NCI-H2171 treated with DMSO at 0.1 percent for 48 hours (cell line): Measurements from ENCODE around the gene BOLL.
"Not testable (repeated sequence)": the region's sequence is repeated elsewhere in the genome, so short reads cannot be mapped to it uniquely, and the experiment has no call there.

Experiments used
- DNase-seq: peaks from one replicate; lab custom pipeline; 2025; lab: John Stamatoyannopoulos, UW

Gene BOLL

GRCh38 chr2:197705912-197706838, 78.9 kb downstream of the BOLL start:
- DNase-seq, result no peak

- DNase-seq, result peak; percentile 89
Observed at GRCh38 chr2:197705121-197705911, 79.8 kb downstream of the BOLL start, which contains the start of gene MARS2. Gene MARS2, plus strand, starts transcription at chr2:197705369. Its CDS starts 37 bp downstream, at chr2:197705406.

- DNase-seq, result no peak
Observed at GRCh38 chr2:197704434-197705120, 80.5 kb downstream of the BOLL start.

- DNase-seq, result no peak
Observed at GRCh38 chr2:197700960-197701359, 84.2 kb downstream of the BOLL start.

GRCh38 chr2:197699724-197700123, 85.4 kb downstream of the BOLL start:
- not testable (repeated sequence) for DNase-seq

- DNase-seq, result not testable (repeated sequence)
Observed at GRCh38 chr2:197696571-197696970, 88.5 kb downstream of the BOLL start.

- not testable (repeated sequence) for DNase-seq
Observed at GRCh38 chr2:197695971-197696370, 89.1 kb downstream of the BOLL start.

GRCh38 chr2:197695206-197695605, 89.9 kb downstream of the BOLL start:
- not testable (repeated sequence) for DNase-seq

- no peak for DNase-seq
Observed at GRCh38 chr2:197677483-197677882, 107.6 kb downstream of the BOLL start.

- DNase-seq, result no peak
Observed at GRCh38 chr2:197677056-197677455, 108.1 kb downstream of the BOLL start.
